Calu3 (cell line): ENCODE measurements around the gene EFCAB14. TPM values are rescaled to one million over a fixed set of nuclear protein-coding genes. Genes with fewer than 3 reads are reported as not detected.

Experiments
- BruUV-seq: library from RNA; stranded (reverse); fragments of 400-500 nt; replicated peaks from 2 replicates; lab custom pipeline; 2021; lab: Mats Ljungman, UMichigan
- CTCF ChIA-PET: fragments of 300-600 bp; sonication (Branson Sonifier 250); formaldehyde crosslinking; loops from one replicate; lab custom pipeline; 2022; ENCODE audit warnings: antibody characterized with exemption; lab: Charles Lee
- DNase-seq: peaks from one replicate; pipeline ENCODE4 v3.0.0; 2022
- H3K27ac Mint-ChIP-seq: one replicate; pipeline ENCODE4 v1.8.0; 2022; ENCODE audit warnings: mixed read lengths; ENCODE audit not compliant: unreplicated experiment
- H3K27me3 Mint-ChIP-seq: one replicate; pipeline ENCODE4 v1.8.0; 2022; ENCODE audit warnings: mixed read lengths; ENCODE audit not compliant: unreplicated experiment
- H3K36me3 Mint-ChIP-seq: one replicate; pipeline ENCODE4 v1.8.0; 2022; ENCODE audit warnings: mild to moderate bottlenecking, moderate library complexity, mixed read lengths; ENCODE audit not compliant: insufficient read depth, unreplicated experiment
- H3K4me1 Mint-ChIP-seq: one replicate; pipeline ENCODE4 v1.8.0; 2022; ENCODE audit warnings: mild to moderate bottlenecking, low read depth, mixed read lengths; ENCODE audit not compliant: unreplicated experiment
- H3K4me3 Mint-ChIP-seq: one replicate; pipeline ENCODE4 v1.8.0; 2022; ENCODE audit warnings: mild to moderate bottlenecking, low read depth, moderate library complexity, mixed read lengths; ENCODE audit not compliant: unreplicated experiment
- H3K9me3 Mint-ChIP-seq: one replicate; pipeline ENCODE4 v1.8.0; 2022; ENCODE audit warnings: low read depth, mixed read lengths; ENCODE audit not compliant: unreplicated experiment
- CTCF ChIP-seq: fragments of 200-600 bp; IDR thresholded peaks from one replicate; pipeline ENCODE4 v1.8.0; 2022; ENCODE audit warnings: antibody characterized with exemption; ENCODE audit not compliant: unreplicated experiment
- intact Hi-C: fragments of 100-400 bp; cut with micrococcal nuclease; formaldehyde crosslinking; loops from one replicate; pipeline ENCODE4 v1.10.0; 2022; ENCODE audit not compliant: unreplicated experiment
- total RNA-seq: library from RNA; stranded (reverse); gene quantifications from 2 replicates; pipeline ENCODE4 v1.2.3, GENCODE V29; 2022

Gene EFCAB14
- total RNA-seq, 1 experiment from 2014 or later: 108 TPM

GRCh38 chr1:46691997-46692790 lies 26.7 kb downstream of the EFCAB14 start:
- no peak for DNase-seq
- intact Hi-C loops: no loop called here
- TF ChIP-seq CTCF: no peak
- H3K27me3 Mint-ChIP-seq: no peaks in the 10 kb centered on the region
- H3K36me3 Mint-ChIP-seq: peaks cover 41% of the 10 kb centered on the region
- no peak overlapping the region for H3K27ac Mint-ChIP-seq
- BruUV-seq: no TSS peak
- CTCF ChIA-PET: no interaction called here
- peaks cover 2% of the 10 kb centered on the region for H3K9me3 Mint-ChIP-seq
- no peak overlapping the region for H3K4me3 Mint-ChIP-seq
- H3K4me1 Mint-ChIP-seq: peaks cover 11% of the 10 kb centered on the region

GRCh38 chr1:46690931-46691421 lies 27.9 kb downstream of the EFCAB14 start:
- no peak overlapping the region for H3K4me3 Mint-ChIP-seq
- CTCF ChIA-PET: interaction anchor here (0.6 kb wide), 3 partner anchors 58 to 1784 kb away, joined by 3 read pairs; no protein-coding TSS in a partner anchor

GRCh38 chr1:46689897-46690296 lies 29.0 kb downstream of the EFCAB14 start:
- Mint-ChIP-seq H3K4me3 (no peak overlapping the region), H3K4me1 (peaks cover 21% of the 10 kb centered on the region), H3K27ac (no peak overlapping the region), H3K9me3 (no peaks in the 10 kb centered on the region), H3K36me3 (peaks cover 37% of the 10 kb centered on the region), H3K27me3 (no peaks in the 10 kb centered on the region)
- TF ChIP-seq CTCF: no peak
- intact Hi-C loops: no loop called here
- no peak for DNase-seq
- BruUV-seq: no TSS peak
- CTCF ChIA-PET: no interaction called here

More at GRCh38 chr1:46690931-46691421, 27.9 kb downstream of the EFCAB14 start:
- peaks cover 21% of the 10 kb centered on the region for H3K4me1 Mint-ChIP-seq
- H3K27ac Mint-ChIP-seq: no peak overlapping the region
- no peaks in the 10 kb centered on the region for H3K27me3 Mint-ChIP-seq
- BruUV-seq: no TSS peak
- intact Hi-C loops: no loop called here
- TF ChIP-seq CTCF: no peak
- peaks cover 46% of the 10 kb centered on the region for H3K36me3 Mint-ChIP-seq
- peaks cover 2% of the 10 kb centered on the region for H3K9me3 Mint-ChIP-seq
- no peak for DNase-seq

GRCh38 chr1:46689356-46689755 lies 29.6 kb downstream of the EFCAB14 start:
- H3K4me1 Mint-ChIP-seq: peaks cover 21% of the 10 kb centered on the region
- TF ChIP-seq CTCF: no peak
- no peak overlapping the region for H3K4me3 Mint-ChIP-seq
- H3K36me3 Mint-ChIP-seq: peaks cover 37% of the 10 kb centered on the region
- no peaks in the 10 kb centered on the region for H3K9me3 Mint-ChIP-seq
- DNase-seq: no peak
- H3K27me3 Mint-ChIP-seq: no peaks in the 10 kb centered on the region
- CTCF ChIA-PET: no interaction called here
- BruUV-seq: no TSS peak
- intact Hi-C loops: no loop called here
- H3K27ac Mint-ChIP-seq: no peak overlapping the region
